Glutamatergic neuron (in vitro differentiated cells): Measurements from ENCODE around the gene STK24. TPM values are rescaled to one million over a fixed set of nuclear protein-coding genes. Genes with fewer than 3 reads are reported as not detected.

Experiments used
- DNase-seq: peaks from one replicate; pipeline ENCODE4 v3.0.0; 2022
- H3K27ac Mint-ChIP-seq: one replicate; pipeline ENCODE4 v1.8.0; 2020; ENCODE audit warnings: mild to moderate bottlenecking, mixed read lengths, inconsistent platforms; ENCODE audit not compliant: unreplicated experiment
- H3K27me3 Mint-ChIP-seq: one replicate; pipeline ENCODE4 v1.8.0; 2020; ENCODE audit warnings: mild to moderate bottlenecking, moderate library complexity, mixed read lengths, inconsistent platforms; ENCODE audit not compliant: unreplicated experiment
- H3K36me3 Mint-ChIP-seq: one replicate; pipeline ENCODE4 v1.8.0; 2020; ENCODE audit warnings: mild to moderate bottlenecking, mixed read lengths, inconsistent platforms; ENCODE audit not compliant: unreplicated experiment
- H3K4me1 Mint-ChIP-seq: one replicate; pipeline ENCODE4 v1.8.0; 2020; ENCODE audit warnings: mild to moderate bottlenecking, low read depth, mixed read lengths, inconsistent platforms; ENCODE audit not compliant: unreplicated experiment
- H3K4me3 Mint-ChIP-seq: one replicate; pipeline ENCODE4 v1.8.0; 2020; ENCODE audit warnings: mild to moderate bottlenecking, mixed read lengths, inconsistent platforms; ENCODE audit not compliant: unreplicated experiment
- H3K9me3 Mint-ChIP-seq: one replicate; pipeline ENCODE4 v1.8.0; 2020; ENCODE audit warnings: mild to moderate bottlenecking, moderate library complexity, mixed read lengths, inconsistent platforms; ENCODE audit not compliant: unreplicated experiment
- CTCF ChIP-seq: fragments of 200-600 bp; sonication (generic); IDR thresholded peaks from one replicate; pipeline ENCODE4 v1.5.0; 2021; ENCODE audit not compliant: partially characterized antibody, unreplicated experiment
- total RNA-seq: library from RNA; stranded (reverse); fragmentation: NEBNext Ultra II Directional; extraction: Animal tissue kit (Norgen Biotek cat#: 25700); gene quantifications from one replicate; pipeline ENCODE4 v1.2.1, GENCODE V29; 2021; ENCODE audit not compliant: unreplicated experiment

STK24 gene
- total RNA-seq, 1 donor from 2014 or later: 188 TPM

GRCh38 chr13:98530217-98530616 lies 46.7 kb downstream of the STK24 start:
- no peak for DNase-seq
- Mint-ChIP-seq H3K4me3 (no peak overlapping the region), H3K9me3 (peaks cover 25% of the 10 kb centered on the region), H3K27ac (no peak overlapping the region), H3K4me1 (peaks cover 59% of the 10 kb centered on the region), H3K36me3 (no peaks in the 10 kb centered on the region), H3K27me3 (peaks cover 17% of the 10 kb centered on the region)
- TF ChIP-seq CTCF: no peak

- no peak for TF ChIP-seq CTCF
- peak overlapping the region; percentile 44 for H3K27ac Mint-ChIP-seq
- H3K4me1 Mint-ChIP-seq: peaks cover 61% of the 10 kb centered on the region
- H3K4me3 Mint-ChIP-seq: peak overlapping the region; percentile 17
- no peaks in the 10 kb centered on the region for H3K36me3 Mint-ChIP-seq
- DNase-seq: no peak
- peaks cover 28% of the 10 kb centered on the region for H3K9me3 Mint-ChIP-seq
- H3K27me3 Mint-ChIP-seq: peaks cover 18% of the 10 kb centered on the region
These were observed 47.7 kb downstream of the STK24 start for GRCh38 chr13:98529171-98529570.

- Mint-ChIP-seq H3K27ac (no peak overlapping the region), H3K9me3 (peaks cover 32% of the 10 kb centered on the region), H3K36me3 (no peaks in the 10 kb centered on the region), H3K27me3 (peaks cover 20% of the 10 kb centered on the region), H3K4me1 (peaks cover 59% of the 10 kb centered on the region), H3K4me3 (no peak overlapping the region)
- DNase-seq: no peak
- TF ChIP-seq CTCF: no peak
These were observed 48.2 kb downstream of the STK24 start for GRCh38 chr13:98528663-98529064.

- peaks cover 65% of the 10 kb centered on the region for H3K4me1 Mint-ChIP-seq
- H3K4me3 Mint-ChIP-seq: no peak overlapping the region
- TF ChIP-seq CTCF: no peak
- DNase-seq: no peak
- H3K27me3 Mint-ChIP-seq: peaks cover 20% of the 10 kb centered on the region
- H3K27ac Mint-ChIP-seq: no peak overlapping the region
- no peaks in the 10 kb centered on the region for H3K36me3 Mint-ChIP-seq
- peaks cover 35% of the 10 kb centered on the region for H3K9me3 Mint-ChIP-seq
These were observed 49.4 kb downstream of the STK24 start for GRCh38 chr13:98527526-98527925.

- no peak for TF ChIP-seq CTCF
- H3K9me3 Mint-ChIP-seq: peaks cover 37% of the 10 kb centered on the region
- no peak overlapping the region for H3K4me3 Mint-ChIP-seq
- no peak for DNase-seq
- H3K27ac Mint-ChIP-seq: peak overlapping the region; percentile 80
- H3K4me1 Mint-ChIP-seq: peaks cover 76% of the 10 kb centered on the region
- H3K27me3 Mint-ChIP-seq: peaks cover 24% of the 10 kb centered on the region
- peaks cover 5% of the 10 kb centered on the region for H3K36me3 Mint-ChIP-seq
These were observed 50.8 kb downstream of the STK24 start for GRCh38 chr13:98526182-98526512.
